ENCODE measurements around the gene KIRREL3.

GRCh38 chr11:126951465-126951864, 49.1 kb downstream of the KIRREL3 start:
- no peak for TF ChIP-seq CTCF (conservative IDR thresholded peaks at IDR 0.05)
- TF ChIP-seq ZFX (IDR thresholded peaks at IDR 0.05) = no peak
